PC-3 (cell line): ENCODE measurements around the gene CYP27A1. TPM values are rescaled to one million over a fixed set of nuclear protein-coding genes. Genes with fewer than 3 reads are reported as not detected.

Experiments
- microRNA-seq: library from miRNA; unstranded; fragments of <30 nt; microRNA quantifications from one replicate; pipeline ENCODE4 v1.1.0, GENCODE V29; 2020; ENCODE audit not compliant: unreplicated experiment
- total RNA-seq: library from RNA; depleted of rRNA; stranded (reverse); fragments of >200 nt; gene quantifications from 2 replicates; pipeline ENCODE4 v1.2.3, GENCODE V29; 2014; rRNA removed

CYP27A1 gene
- total RNA-seq, 1 experiment from 2014 or later: 6.0 TPM

Small RNA genes lying within 50 kb of the gene (microRNA-seq; reads per million reads assigned to microRNA genes)
- gene MIR9500: not detected

Other genes with a start within 250 kb of the CYP27A1 start
- 10.7 and 11.6 TPM in 2 replicates for gene USP37, start 213.8 kb upstream of the CYP27A1 start, total RNA-seq
- 78.0 and 86.8 TPM in 2 replicates for gene CNOT9, start 213.3 kb upstream of the CYP27A1 start, total RNA-seq
- gene PLCD4, start 174.2 kb upstream of the CYP27A1 start, total RNA-seq: 5.6 and 11.7 TPM in 2 replicates
- 35.5 and 36.3 TPM in 2 replicates for gene ZNF142, start 122.5 kb upstream of the CYP27A1 start, total RNA-seq
- 41.3 and 48.5 TPM in 2 replicates for gene BCS1L, start 122.5 kb upstream of the CYP27A1 start, total RNA-seq
- 35.1 and 42.4 TPM in 2 replicates for gene RNF25, start 110.1 kb upstream of the CYP27A1 start, total RNA-seq
- gene STK36, start 110.1 kb upstream of the CYP27A1 start, total RNA-seq: 32.9 and 48.2 TPM in 2 replicates
- gene TTLL4, start 71.3 kb upstream of the CYP27A1 start, total RNA-seq: 21.0 and 32.9 TPM in 2 replicates
- gene PRKAG3, start 49.7 kb downstream of the CYP27A1 start, total RNA-seq: not detected in 2 replicates
- not detected in 2 replicates for gene WNT6, start 77.7 kb downstream of the CYP27A1 start, total RNA-seq
- gene WNT10A, start 98.7 kb downstream of the CYP27A1 start, total RNA-seq: 0.40 and 3.3 TPM in 2 replicates
- gene CDK5R2, start 177.5 kb downstream of the CYP27A1 start, total RNA-seq: 0.11 and 0.35 TPM in 2 replicates
- gene FEV, start 203.0 kb downstream of the CYP27A1 start, total RNA-seq: 0.07 TPM in 1 of 2 replicates, not detected in the other
- 6.4 and 13.5 TPM in 2 replicates for gene CRYBA2, start 211.3 kb downstream of the CYP27A1 start, total RNA-seq